Adrenal gland (tissue), 5 donors: ENCODE results near the gene ATP13A4.

ENCODE experiments used
- POLR2A ChIP-seq, 2 donors: fragments of 450-650 bp; IDR thresholded peaks; one replicate each; pipeline ENCODE4 v1.6.1; 2017; ENCODE audit warnings: antibody characterized with exemption in 2 of 2, mild to moderate bottlenecking in 2 of 2, moderate library complexity in 1 of 2
- TF ChIP-seq, protein P1 (sequence below), 6 experiments: fragments of 450-650 bp in 4 of 6; fragments of 200-600 bp in 2 of 6; sonication (generic) in 1 of 6; IDR thresholded peaks; 1 replicate in 5 of 6; 2 replicates in 1 of 6; pipeline versions ENCODE4 v1.5.1 to v1.8.0; 2016 to 2021; ENCODE audit warnings: antibody characterized with exemption in 6 of 6, mild to moderate bottlenecking in 2 of 6, moderate library complexity in 1 of 6
- donor health status: DM: no; HTN: no; CAD: no.

DNA sequence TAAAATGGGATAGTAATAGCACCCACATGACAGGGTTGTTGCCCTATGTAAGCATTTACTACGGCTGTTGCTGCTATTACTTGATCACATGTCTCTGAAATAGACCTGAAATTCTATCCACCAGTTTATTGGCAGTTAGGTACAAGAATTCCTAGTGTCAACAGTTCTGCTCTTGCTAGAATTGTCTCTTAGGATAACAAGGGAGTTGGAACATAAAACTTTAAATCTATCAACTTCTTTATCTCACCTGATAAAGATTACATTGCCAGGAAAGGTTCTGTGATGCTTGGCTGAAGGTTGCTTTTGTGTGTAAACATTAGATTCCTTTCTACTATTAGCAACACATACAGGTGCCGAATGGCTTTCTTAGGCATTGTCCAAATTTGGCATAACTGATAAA lies 38.7 kb downstream of the ATP13A4 start:
- TF ChIP-seq, protein P1, sequence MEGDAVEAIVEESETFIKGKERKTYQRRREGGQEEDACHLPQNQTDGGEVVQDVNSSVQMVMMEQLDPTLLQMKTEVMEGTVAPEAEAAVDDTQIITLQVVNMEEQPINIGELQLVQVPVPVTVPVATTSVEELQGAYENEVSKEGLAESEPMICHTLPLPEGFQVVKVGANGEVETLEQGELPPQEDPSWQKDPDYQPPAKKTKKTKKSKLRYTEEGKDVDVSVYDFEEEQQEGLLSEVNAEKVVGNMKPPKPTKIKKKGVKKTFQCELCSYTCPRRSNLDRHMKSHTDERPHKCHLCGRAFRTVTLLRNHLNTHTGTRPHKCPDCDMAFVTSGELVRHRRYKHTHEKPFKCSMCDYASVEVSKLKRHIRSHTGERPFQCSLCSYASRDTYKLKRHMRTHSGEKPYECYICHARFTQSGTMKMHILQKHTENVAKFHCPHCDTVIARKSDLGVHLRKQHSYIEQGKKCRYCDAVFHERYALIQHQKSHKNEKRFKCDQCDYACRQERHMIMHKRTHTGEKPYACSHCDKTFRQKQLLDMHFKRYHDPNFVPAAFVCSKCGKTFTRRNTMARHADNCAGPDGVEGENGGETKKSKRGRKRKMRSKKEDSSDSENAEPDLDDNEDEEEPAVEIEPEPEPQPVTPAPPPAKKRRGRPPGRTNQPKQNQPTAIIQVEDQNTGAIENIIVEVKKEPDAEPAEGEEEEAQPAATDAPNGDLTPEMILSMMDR (IDR thresholded peaks at IDR 0.05): no peak
- no peak for TF ChIP-seq POLR2A (IDR thresholded peaks at IDR 0.05)
